ENCODE data around the gene KLF17. TPM values are rescaled to one million over a fixed set of nuclear protein-coding genes. Genes with fewer than 3 reads are reported as not detected.

The KLF17 gene
- total RNA-seq: not detected

- no peak for DNase-seq
- POLR2A ChIA-PET: no interaction called here
- no peaks in the 10 kb centered on the region for H3K9me3 Mint-ChIP-seq
- H3K27ac Mint-ChIP-seq: no peak within 1 kb of the TSS
- H3K4me3 Mint-ChIP-seq: no peak within 1 kb of the TSS
- CTCF ChIA-PET: no interaction called here
- H3K4me1 Mint-ChIP-seq: no peaks in the 10 kb centered on the region
- no peaks in the 10 kb centered on the region for H3K36me3 Mint-ChIP-seq (ENCODE audit: low read depth)
- H3K27me3 Mint-ChIP-seq: peaks cover 27% of the 10 kb centered on the region
Measured at GRCh38 chr1:44118682-44119081, at the start of gene KLF17. KLF17 (plus strand) TSS chr1:44118821; CDS start chr1:44118908, 87 bp downstream.

DNA sequence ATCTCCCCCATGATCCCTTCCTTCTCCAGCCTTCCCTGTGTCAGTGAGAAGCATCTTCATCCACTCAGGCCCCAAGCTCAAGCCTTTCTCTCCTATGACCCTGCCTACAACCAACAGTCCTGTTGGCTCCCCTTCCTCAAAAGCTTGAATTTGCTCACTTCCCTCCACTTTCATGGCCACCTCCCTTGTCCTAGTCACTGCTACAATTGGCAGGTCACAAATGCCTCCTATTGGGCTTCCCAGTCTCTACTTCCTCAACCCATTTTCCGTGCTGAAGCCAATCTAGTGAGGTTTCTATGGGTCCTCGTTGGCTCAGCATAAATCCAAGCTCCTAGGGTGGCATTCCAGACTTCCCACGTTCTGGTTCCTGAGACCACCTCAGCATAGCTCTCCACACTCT lies 47.2 kb upstream of the KLF17 start:
- CTCF ChIA-PET: no interaction called here
- no peak overlapping the region for H3K27ac Mint-ChIP-seq
- POLR2A ChIA-PET: no interaction called here

DNA sequence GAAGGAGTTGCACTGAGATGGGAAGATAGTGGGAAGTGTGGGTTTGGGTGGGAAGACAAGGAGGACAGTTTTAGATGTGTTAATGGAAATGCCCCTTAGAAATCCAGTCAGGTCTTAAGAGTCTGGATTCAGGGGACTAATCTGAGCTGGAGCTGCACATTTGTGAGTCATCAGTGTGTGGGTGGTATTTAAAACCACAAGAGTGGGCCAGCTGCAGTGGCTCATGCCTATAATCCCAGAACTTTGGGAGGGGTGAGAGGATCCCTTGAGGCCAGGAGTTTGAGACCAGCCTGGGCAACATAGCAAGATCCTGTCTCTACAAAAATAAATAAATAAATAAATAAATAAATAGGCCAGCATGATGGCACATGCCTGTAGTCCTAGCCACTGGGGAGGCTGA lies 46.4 kb upstream of the KLF17 start:
- Mint-ChIP-seq H3K4me3 (no peak overlapping the region), H3K9me3 (no peaks in the 10 kb centered on the region), H3K27ac (no peak overlapping the region), H3K4me1 (no peaks in the 10 kb centered on the region), H3K36me3 (ENCODE audit: low read depth) (no peaks in the 10 kb centered on the region), H3K27me3 (peaks cover 18% of the 10 kb centered on the region)
- POLR2A ChIA-PET: no interaction called here
- CTCF ChIA-PET: no interaction called here
- no peak for DNase-seq

More for the DNA sequence above, 47.2 kb upstream of the KLF17 start:
- H3K36me3 Mint-ChIP-seq (ENCODE audit: low read depth): no peaks in the 10 kb centered on the region
- H3K4me1 Mint-ChIP-seq: no peaks in the 10 kb centered on the region
- H3K9me3 Mint-ChIP-seq: no peaks in the 10 kb centered on the region
- DNase-seq: no peak
- H3K4me3 Mint-ChIP-seq: no peak overlapping the region
- peaks cover 22% of the 10 kb centered on the region for H3K27me3 Mint-ChIP-seq

GRCh38 chr1:44072821-44073220 lies 45.8 kb upstream of the KLF17 start:
- Mint-ChIP-seq H3K4me3 (no peak overlapping the region), H3K27me3 (peaks cover 18% of the 10 kb centered on the region), H3K36me3 (ENCODE audit: low read depth) (no peaks in the 10 kb centered on the region), H3K27ac (no peak overlapping the region), H3K9me3 (no peaks in the 10 kb centered on the region), H3K4me1 (no peaks in the 10 kb centered on the region)
- ChIA-PET POLR2A (no interaction called here), CTCF (no interaction called here)
- DNase-seq: no peak

- no peaks in the 10 kb centered on the region for H3K4me1 Mint-ChIP-seq
- H3K9me3 Mint-ChIP-seq: no peaks in the 10 kb centered on the region
- DNase-seq: no peak
- peaks cover 18% of the 10 kb centered on the region for H3K27me3 Mint-ChIP-seq
- H3K4me3 Mint-ChIP-seq: no peak overlapping the region
- ChIA-PET CTCF (no interaction called here), POLR2A (no interaction called here)
- no peak overlapping the region for H3K27ac Mint-ChIP-seq
- no peaks in the 10 kb centered on the region for H3K36me3 Mint-ChIP-seq (ENCODE audit: low read depth)
Measured at GRCh38 chr1:44073528-44073927, 45.1 kb upstream of the KLF17 start.

DNA sequence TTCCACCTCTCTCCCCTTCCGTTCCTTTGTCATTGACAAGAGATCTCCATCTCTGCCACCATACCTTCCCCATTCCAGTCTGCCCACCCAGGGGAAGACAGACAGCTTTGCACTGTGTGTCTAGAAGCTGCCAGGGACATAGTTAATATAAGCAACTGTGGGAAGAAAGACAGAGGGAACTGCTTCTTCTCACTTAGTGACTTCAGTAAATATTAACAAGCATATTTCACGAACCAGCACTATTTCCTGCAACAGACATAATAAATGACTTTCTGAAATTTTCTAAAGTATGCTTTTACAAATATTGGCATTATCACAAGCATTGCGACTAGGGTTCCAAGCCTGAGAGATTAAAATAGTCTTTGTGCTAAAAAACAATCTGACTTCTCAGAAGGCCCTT lies 44.2 kb upstream of the KLF17 start:
- no peaks in the 10 kb centered on the region for H3K36me3 Mint-ChIP-seq (ENCODE audit: low read depth)
- no peak overlapping the region for H3K4me3 Mint-ChIP-seq
- DNase-seq: no peak
- no peak overlapping the region for H3K27ac Mint-ChIP-seq
- ChIA-PET POLR2A (no interaction called here), CTCF (interaction anchor here (0.6 kb wide), 1 partner anchor 485 kb away, joined by 4 read pairs; no protein-coding TSS in a partner anchor)
- no peaks in the 10 kb centered on the region for H3K4me1 Mint-ChIP-seq
- H3K9me3 Mint-ChIP-seq: no peaks in the 10 kb centered on the region
- peaks cover 18% of the 10 kb centered on the region for H3K27me3 Mint-ChIP-seq

- Mint-ChIP-seq H3K4me1 (no peaks in the 10 kb centered on the region), H3K27ac (no peak overlapping the region), H3K9me3 (no peaks in the 10 kb centered on the region), H3K4me3 (no peak overlapping the region), H3K36me3 (ENCODE audit: low read depth) (no peaks in the 10 kb centered on the region), H3K27me3 (peaks cover 16% of the 10 kb centered on the region)
- ChIA-PET CTCF (interaction anchor here (1.1 kb wide), 1 partner anchor 28 kb away, joined by 3 read pairs; no protein-coding TSS in a partner anchor), POLR2A (no interaction called here)
- no peak for DNase-seq
Measured at GRCh38 chr1:44076066-44076465, 42.6 kb upstream of the KLF17 start.

- Mint-ChIP-seq H3K36me3 (ENCODE audit: low read depth) (no peaks in the 10 kb centered on the region), H3K27me3 (peaks cover 19% of the 10 kb centered on the region), H3K4me1 (no peaks in the 10 kb centered on the region), H3K9me3 (no peaks in the 10 kb centered on the region), H3K4me3 (no peak overlapping the region), H3K27ac (no peak overlapping the region)
- ChIA-PET CTCF (no interaction called here), POLR2A (no interaction called here)
- no peak for DNase-seq
Measured at GRCh38 chr1:44077421-44077820, 41.2 kb upstream of the KLF17 start.

DNA sequence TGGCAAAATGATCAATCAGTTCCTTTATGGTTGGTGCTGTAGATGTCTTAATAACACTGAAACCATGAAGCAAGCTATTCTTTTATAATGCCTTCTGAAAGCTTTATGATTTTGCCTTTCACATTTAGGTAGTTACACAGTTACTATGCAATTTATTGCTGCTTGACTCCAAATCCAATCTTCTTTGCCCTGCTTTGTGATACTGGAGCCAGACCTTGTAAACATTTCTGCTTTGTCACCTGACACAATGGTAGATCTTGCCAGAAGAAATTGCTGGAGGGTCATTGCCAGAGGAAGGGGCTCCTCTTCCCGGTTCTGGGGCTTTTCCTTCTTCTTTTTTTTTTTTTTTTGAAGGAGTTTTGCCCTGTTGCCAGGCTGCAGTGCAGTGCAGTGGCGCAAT lies 40.5 kb upstream of the KLF17 start:
- Mint-ChIP-seq H3K36me3 (ENCODE audit: low read depth) (no peaks in the 10 kb centered on the region), H3K9me3 (no peaks in the 10 kb centered on the region), H3K4me1 (no peaks in the 10 kb centered on the region), H3K27me3 (peaks cover 19% of the 10 kb centered on the region), H3K4me3 (no peak overlapping the region), H3K27ac (no peak overlapping the region)
- CTCF ChIA-PET: no interaction called here
- no peak for DNase-seq
- POLR2A ChIA-PET: no interaction called here

DNA sequence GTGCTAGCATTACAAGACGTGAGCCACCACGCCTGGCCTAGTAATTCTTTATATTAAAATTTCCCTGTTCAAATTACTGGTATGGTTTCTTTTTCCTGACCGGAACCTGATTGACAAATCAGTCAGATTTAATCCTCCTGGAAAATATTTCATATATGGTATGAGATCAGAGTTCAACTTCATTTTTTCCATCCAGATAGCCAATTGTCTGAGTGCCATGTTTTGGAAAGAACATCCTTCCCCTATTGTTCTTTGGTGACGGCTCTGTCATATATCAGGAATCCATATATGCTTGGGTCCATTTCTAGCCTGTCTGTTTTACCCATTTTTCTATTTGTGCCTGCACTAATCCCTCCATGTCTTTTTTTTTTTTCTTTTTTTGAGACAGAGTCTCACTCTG lies 39.1 kb upstream of the KLF17 start:
- Mint-ChIP-seq H3K9me3 (no peaks in the 10 kb centered on the region), H3K27ac (no peak overlapping the region), H3K4me1 (no peaks in the 10 kb centered on the region), H3K36me3 (ENCODE audit: low read depth) (no peaks in the 10 kb centered on the region), H3K27me3 (peaks cover 17% of the 10 kb centered on the region), H3K4me3 (no peak overlapping the region)
- ChIA-PET POLR2A (no interaction called here), CTCF (no interaction called here)
- no peak for DNase-seq

DNA sequence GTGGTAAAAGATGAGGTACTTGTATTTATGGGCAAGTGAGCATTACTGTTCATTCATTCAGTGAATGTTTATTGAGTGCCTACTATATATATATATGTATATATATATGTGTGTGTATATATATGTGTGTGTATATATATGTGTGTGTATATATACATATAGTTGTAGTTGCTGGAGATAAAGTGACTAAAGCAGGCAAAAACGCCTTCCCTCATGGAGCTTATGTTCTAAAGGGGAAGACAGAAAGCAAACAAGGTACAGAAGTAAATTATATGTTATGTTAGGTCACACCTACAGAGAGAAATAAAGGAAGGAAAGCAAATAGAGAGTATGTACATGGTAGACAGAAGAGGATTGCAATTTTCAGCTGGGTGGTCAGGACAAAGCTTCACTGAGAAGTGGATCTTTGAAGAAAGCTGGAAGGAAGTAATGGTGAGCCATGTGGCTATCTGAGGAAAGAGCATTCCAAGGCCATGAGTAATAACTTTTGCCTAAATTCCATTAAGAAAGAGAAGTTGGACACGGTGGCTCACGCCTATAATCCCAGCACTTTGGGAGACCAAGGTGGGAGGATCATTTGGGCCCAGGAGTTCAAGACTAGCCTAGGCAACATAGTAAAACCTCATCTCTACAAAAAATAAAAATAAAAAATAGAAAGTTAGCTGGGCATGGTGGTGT lies 33.5 kb upstream of the KLF17 start:
- H3K27me3 Mint-ChIP-seq: peaks cover 33% of the 10 kb centered on the region
- POLR2A ChIA-PET: no interaction called here
- no peak overlapping the region for H3K4me3 Mint-ChIP-seq
- H3K9me3 Mint-ChIP-seq: no peaks in the 10 kb centered on the region
- H3K27ac Mint-ChIP-seq: no peak overlapping the region
- CTCF ChIA-PET: no interaction called here
- DNase-seq: no peak
- no peaks in the 10 kb centered on the region for H3K4me1 Mint-ChIP-seq
- H3K36me3 Mint-ChIP-seq (ENCODE audit: low read depth): no peaks in the 10 kb centered on the region

DNA sequence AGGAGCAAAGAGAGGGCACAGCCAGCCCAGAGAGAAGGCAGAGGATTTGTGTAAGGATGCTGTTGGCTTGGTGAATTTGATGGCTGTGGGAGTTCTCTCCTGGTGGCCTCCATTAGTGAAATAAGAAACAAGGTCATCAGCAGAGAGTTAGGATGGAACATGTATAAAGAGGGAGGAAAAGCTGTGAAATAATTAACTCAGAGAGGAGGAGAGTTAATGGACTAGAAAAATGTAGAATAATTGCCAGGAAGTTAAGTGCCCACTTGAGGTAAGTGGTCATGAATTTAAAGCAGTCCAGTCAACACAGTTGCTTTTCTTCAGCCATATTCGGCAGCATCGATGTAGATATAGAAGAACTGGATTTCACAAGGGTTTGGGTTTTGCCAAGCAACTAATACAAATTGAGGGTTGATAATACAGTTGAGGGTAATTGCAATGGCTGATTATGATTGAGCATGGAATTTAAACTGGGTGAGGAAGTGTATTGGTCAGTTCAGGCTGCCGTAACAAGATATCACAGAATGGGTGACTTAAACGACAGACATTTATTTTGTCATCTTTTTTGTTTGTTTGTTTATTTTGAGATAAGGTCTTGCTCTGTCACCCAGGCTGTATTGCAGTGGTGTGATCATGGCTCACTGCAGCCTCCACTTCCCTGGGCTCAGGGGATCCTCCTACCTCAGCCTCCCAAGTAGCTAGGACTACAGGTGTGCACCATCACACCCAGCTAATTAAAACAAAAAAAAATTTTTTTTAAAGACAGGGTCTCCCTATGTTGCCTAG lies 31.7 kb upstream of the KLF17 start:
- no peaks in the 10 kb centered on the region for H3K9me3 Mint-ChIP-seq

DNA sequence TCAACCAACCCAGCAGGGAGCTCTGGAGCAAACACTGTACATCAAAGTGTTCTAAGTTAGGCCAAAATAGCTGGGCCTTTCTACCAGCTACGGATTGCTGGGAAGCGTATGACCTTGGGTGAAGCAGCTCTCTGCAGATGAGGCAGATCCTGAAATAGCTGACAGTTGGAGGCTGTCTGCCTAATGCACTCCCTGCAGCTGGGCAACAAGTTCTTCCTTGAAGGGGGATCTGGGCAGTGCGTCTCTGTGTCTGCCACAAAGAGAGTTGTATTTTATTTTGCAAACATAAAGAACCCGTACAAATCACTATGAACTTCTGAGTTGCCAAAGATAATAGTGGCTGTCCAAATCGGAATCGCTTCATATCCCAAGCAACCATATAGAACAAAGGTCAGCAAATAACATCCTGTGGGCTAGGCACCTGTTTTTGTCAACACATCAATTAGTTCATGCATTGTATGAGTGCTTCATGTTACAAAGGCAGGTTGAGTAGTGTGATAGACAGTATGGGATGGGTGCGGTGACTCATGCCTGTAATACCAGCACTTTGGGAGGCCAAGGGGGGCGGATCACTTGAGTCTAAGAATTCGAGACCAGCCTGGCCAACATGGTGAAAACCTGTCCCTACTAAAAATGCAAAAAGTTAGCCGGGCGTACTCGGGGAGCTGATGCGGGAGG lies 29.1 kb upstream of the KLF17 start:
- Mint-ChIP-seq H3K4me3 (no peak overlapping the region), H3K27me3 (peaks cover 45% of the 10 kb centered on the region), H3K36me3 (ENCODE audit: low read depth) (no peaks in the 10 kb centered on the region), H3K9me3 (no peaks in the 10 kb centered on the region), H3K4me1 (no peaks in the 10 kb centered on the region), H3K27ac (no peak overlapping the region)
- ChIA-PET CTCF (no interaction called here), POLR2A (interaction anchor here (0.9 kb wide), 1 partner anchor 15 kb away, joined by 3 read pairs; no protein-coding TSS in a partner anchor)
- no peak for DNase-seq

More for the DNA sequence above, 31.7 kb upstream of the KLF17 start:
- peaks cover 38% of the 10 kb centered on the region for H3K27me3 Mint-ChIP-seq
- H3K36me3 Mint-ChIP-seq (ENCODE audit: low read depth): no peaks in the 10 kb centered on the region
- no peak for DNase-seq
- H3K4me1 Mint-ChIP-seq: no peaks in the 10 kb centered on the region
- H3K27ac Mint-ChIP-seq: no peak overlapping the region
- POLR2A ChIA-PET: no interaction called here
- CTCF ChIA-PET: interaction anchor here (1.6 kb wide), 1 partner anchor 17 kb away, joined by 4 read pairs; no protein-coding TSS in a partner anchor
- no peak overlapping the region for H3K4me3 Mint-ChIP-seq

Measured in activated CD4-positive, alpha-beta memory T cell treated with anti-CD3 and anti-CD28 coated beads, Interleukin-2, amount 10 ng/mL, durations not matched to agents 7 days and 5 days (primary cell).